ENCODE results near the gene NAGLU.

DNA sequence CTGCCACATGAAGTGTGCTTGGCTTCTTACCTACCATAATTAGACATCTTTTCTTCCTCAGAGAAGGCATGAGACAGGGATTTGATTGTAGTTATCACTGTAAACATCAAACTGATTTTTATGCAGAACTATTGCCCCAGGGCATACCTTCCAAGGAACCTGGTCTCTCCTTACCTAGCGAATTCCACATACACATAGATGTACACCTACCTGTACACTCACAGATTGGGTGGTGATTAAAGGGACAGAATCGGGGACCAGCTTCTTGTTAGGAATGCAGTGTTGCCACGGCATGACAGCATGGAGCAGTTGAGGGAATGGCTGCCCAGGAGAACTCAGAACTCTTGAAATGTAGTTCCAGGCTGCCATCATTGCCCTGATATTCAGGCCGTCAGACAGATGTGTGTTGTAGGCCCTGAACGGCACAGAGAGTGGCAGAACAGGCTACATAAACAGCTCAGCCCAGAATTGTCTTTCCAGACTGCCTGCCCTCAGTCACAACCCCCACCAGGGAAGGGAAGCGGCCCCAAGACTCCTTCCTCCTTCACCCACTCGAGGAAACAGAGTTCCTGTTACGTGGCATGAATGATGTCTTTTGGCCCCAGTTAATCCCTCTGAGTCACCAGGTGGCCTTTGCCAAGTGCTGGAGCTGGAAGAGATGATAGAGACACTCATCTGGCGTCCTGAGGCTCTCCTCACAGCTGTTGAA is 17.8 kb upstream of the NAGLU start:
- TF ChIP-seq, protein P1, sequence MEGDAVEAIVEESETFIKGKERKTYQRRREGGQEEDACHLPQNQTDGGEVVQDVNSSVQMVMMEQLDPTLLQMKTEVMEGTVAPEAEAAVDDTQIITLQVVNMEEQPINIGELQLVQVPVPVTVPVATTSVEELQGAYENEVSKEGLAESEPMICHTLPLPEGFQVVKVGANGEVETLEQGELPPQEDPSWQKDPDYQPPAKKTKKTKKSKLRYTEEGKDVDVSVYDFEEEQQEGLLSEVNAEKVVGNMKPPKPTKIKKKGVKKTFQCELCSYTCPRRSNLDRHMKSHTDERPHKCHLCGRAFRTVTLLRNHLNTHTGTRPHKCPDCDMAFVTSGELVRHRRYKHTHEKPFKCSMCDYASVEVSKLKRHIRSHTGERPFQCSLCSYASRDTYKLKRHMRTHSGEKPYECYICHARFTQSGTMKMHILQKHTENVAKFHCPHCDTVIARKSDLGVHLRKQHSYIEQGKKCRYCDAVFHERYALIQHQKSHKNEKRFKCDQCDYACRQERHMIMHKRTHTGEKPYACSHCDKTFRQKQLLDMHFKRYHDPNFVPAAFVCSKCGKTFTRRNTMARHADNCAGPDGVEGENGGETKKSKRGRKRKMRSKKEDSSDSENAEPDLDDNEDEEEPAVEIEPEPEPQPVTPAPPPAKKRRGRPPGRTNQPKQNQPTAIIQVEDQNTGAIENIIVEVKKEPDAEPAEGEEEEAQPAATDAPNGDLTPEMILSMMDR (IDR thresholded peaks at IDR 0.05) = no peak
- TF ChIP-seq POLR2A (IDR thresholded peaks at IDR 0.05) = no peak
